GM19240 (cell line): ENCODE measurements around the gene RRM2.
A peak's percentile ranks its signal among the peaks of the same experiment; 100 is the strongest.
"Not testable (repeated sequence)": the region's sequence is repeated elsewhere in the genome, so short reads cannot be mapped to it uniquely, and the experiment has no call there.

Experiments
- DNase-seq: peaks from one replicate; pipeline ENCODE4 v3.0.0; 2011; ENCODE audit warnings: low spot score; ENCODE audit not compliant: insufficient read length

RRM2 gene

GRCh38 chr2:10091182-10091888 is 31.2 kb upstream of the RRM2 start:
- no peak for DNase-seq

GRCh38 chr2:10091889-10092244 is 30.7 kb upstream of the RRM2 start:
- not testable (repeated sequence) for DNase-seq

DNA sequence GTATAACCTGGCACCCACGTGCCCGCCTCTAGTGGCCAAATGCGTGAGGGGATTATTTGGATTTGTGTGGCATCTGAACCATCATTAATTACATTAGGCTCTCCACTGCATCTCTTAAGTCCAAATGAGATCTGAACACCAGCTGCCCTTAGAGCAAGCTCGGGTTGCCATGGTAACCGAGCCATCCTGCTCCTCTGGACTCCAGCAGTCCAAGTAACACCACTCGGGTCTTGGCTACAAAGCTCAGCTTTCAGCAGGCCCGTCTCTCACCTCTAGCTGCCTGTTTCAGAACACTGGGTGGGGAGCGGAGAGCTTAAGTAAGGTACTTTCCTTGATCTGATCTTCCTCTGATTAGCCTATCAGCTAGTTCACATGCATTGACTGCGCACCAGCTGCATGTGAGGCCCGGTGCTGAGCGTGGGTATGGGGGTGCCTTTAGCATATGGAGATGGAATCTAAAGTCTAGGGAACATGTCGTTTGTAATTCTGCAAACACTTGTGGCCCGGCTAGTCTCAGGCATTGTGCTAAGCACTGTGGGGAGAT is 28.2 kb upstream of the RRM2 start:
- DNase-seq: no peak

- no peak for DNase-seq
These were observed 27.4 kb upstream of the RRM2 start for GRCh38 chr2:10095175-10095574.

GRCh38 chr2:10096641-10097040 is 25.9 kb upstream of the RRM2 start:
- no peak for DNase-seq

- peak; percentile 55 for DNase-seq
These were observed 25.0 kb upstream of the RRM2 start for GRCh38 chr2:10097352-10098148.

GRCh38 chr2:10101491-10101890 is 21.0 kb upstream of the RRM2 start:
- no peak for DNase-seq

DNA sequence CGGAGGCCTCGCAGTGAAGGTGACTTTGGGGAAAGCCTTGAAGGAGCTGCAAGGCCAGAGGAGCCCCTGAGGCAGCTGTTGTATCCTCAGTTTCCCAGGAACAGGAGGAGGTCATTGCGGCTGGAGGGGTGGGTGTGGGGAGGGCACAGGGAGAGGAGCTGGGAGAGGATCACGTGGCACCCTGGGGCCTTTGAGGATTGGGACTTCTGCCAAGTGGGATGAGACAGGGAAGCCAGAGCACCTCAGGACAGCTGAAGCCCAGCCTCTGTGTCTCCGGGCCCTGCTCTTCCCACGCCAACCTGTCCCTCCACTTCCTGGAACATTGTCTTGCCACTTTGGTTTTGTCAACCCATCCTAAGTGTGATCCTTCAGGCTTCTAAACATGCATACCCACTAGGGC is 19.4 kb upstream of the RRM2 start:
- no peak for DNase-seq

DNA sequence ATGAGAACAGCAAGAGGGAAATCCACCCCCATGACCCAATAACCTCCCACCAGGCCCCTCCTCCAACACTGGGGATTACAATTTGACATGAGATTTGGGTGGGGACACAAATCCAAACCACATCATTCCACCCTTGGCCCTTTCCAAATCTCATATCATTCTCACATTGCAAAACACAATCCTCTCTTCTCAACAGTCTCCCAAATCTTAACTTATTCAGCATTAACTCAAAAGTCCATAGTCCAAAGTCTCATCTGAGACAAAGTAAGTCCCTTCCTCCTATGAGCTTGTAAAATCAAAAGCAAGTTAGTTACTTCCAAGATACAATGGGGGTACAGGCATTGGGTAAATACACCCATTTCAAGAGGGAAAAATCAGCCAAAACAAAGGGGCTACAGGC is 17.6 kb upstream of the RRM2 start:
- not testable (repeated sequence) for DNase-seq

DNA sequence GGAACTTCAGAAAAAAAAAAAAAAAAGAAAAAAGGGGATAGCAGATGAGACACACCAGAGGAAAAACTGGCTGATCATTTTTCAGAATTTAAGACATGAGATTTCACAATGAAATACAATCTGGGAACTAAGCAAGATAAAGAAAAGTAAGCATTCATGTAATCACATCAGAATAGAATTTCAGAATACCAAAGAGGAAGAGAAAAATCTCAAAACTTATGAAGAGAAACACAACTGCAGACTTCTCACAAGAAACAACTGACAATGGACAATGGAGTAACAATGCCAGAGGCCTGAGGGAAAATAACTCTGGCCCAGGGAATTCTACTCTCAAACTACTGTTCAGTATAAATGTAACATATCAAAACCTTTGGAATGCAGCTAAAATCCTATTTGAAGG is 13.2 kb upstream of the RRM2 start:
- DNase-seq: no peak

DNA sequence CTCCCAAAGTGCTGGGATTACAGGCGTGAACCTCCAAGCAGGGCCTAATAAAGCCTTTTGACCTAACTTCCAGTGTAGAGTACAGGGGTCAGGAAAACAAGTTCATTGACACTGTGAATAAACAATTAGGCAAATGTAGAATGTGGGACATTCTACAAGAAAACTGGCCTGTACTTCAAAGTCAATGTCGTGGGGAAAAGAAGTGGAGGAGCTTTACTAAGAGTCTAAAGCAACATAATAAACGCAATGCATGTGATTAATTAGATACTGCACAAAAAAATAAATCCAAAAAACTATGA is 3.6 kb upstream of the RRM2 start:
- DNase-seq: no peak

DNA sequence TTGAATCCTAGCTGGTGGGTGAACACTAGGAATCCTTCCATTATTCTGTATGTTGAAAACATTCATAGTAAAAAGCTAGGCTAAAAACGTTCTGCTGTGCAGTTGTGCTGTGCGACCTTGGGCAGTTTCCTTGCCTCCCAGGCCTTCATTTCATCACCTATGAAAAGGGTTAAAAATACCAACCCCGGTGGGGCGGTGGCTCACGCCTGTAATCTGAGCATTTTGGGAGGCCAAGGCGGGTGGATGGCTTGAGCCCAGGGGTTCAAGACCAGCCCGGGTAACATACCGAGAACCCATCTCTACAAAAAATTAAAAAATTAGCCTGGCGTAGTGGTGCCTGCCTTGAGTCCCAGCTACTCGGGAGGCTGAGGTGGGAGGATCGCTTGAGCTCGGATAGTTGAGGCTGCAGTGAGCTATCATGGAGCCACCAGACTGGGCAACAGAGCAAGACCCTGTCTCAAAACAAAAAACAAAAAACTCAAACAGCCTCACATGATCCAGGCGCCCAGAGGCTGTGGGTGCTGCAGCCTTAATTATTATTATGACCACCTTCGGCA is 2.9 kb upstream of the RRM2 start:
- DNase-seq: no peak

DNA sequence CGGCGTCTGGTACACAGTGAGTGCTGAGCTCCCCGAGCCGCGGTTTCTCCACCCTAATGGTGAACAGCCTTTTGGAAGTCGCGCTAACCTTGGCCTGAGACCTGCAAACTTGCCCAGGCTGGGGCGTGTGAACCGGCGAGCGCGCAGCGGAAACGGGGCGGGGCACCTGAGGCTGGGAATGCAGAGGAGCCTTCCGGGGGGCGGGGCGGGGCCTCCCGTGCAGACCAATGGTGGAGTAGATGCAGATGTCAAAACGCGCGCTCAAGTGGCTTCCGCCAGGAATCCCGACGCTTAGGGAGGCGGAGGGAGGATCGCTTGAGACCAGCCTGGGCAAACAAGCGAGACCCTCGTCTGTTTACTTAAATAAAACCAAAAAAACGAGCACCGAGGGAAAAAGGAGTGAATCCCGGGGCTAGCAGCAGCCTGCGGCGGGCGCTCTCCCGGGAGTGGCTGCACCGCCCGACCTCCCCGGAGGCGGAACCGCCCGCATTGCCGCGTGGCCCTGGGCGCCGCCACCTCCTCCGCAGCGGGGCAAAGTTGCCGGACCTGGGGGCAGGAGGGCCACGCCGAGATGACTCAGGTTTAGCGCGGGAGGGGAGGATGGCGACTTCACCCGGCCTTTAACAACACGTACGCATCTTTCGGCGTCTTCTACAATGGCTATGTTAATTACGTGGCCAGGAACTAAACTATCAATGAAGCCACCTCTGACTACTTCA is 2.2 kb upstream of the RRM2 start:
- peak; percentile 91 for DNase-seq

DNA sequence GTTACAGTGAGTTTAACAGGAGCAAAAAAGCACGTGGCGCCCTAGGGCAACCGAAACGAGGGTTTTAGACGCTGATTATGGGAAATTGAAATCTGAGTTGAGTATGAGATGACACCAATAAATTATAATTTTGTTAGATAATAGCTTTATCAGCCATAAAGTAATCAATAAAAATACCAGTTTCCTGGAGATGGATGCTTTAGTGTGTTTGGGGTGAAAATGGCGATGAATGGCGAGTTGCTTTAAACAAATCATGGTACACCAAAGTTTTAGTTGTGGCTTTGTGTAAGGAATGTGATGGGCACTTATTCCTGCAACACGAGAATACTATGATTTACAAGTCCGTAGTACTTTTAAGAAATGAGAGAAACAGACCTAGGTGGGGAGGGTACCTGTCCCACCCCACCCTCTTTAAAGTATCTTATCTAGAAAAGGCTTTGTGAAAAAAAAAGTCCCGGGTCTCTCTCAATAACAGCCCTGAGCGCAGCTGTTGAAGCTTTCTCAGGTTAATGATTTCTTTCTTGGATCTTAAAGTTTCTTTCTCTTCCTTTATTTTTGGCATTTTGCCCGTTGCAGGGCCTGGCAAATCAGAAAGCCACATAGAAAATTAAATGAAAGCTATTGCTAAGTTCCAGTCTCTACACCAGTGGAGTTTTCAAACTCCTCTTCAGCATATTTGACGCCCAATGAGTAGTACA is 1.5 kb upstream of the RRM2 start:
- DNase-seq: no peak

DNA sequence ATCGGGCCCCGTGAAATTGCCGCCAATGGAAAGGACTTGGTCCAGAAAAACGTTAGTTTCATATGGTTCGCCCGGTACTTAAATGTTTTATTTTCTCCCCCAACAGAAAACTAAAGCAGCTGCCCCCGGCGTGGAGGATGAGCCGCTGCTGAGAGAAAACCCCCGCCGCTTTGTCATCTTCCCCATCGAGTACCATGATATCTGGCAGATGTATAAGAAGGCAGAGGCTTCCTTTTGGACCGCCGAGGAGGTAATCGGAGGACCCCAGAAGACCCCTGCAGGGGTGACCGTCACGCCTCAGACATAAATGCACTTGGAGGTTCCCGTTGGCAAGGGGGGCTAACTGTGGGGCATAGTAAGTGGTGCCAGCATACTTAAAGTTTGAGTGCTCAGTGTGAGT is 742 bp downstream of the RRM2 start:
- no peak for DNase-seq

DNA sequence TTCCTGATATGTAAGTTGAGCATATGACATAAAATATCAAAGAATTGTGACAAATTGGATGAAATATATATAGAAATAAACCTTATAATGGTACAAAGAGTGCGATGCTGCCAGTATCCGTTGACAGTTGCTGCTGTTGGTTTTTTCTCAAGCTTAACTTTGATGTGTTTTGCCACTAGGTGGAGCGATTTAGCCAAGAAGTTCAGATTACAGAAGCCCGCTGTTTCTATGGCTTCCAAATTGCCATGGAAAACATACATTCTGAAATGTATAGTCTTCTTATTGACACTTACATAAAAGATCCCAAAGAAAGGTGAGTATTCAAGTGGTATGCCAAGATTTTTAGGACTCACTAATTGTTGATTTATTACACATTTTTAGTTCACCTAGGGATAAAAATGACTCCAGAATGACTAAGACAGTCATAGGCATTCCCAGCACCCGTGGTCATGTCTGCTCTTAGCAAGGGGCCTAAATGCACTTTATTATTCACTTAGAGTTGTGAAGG is 2.1 kb downstream of the RRM2 start:
- no peak for DNase-seq

DNA sequence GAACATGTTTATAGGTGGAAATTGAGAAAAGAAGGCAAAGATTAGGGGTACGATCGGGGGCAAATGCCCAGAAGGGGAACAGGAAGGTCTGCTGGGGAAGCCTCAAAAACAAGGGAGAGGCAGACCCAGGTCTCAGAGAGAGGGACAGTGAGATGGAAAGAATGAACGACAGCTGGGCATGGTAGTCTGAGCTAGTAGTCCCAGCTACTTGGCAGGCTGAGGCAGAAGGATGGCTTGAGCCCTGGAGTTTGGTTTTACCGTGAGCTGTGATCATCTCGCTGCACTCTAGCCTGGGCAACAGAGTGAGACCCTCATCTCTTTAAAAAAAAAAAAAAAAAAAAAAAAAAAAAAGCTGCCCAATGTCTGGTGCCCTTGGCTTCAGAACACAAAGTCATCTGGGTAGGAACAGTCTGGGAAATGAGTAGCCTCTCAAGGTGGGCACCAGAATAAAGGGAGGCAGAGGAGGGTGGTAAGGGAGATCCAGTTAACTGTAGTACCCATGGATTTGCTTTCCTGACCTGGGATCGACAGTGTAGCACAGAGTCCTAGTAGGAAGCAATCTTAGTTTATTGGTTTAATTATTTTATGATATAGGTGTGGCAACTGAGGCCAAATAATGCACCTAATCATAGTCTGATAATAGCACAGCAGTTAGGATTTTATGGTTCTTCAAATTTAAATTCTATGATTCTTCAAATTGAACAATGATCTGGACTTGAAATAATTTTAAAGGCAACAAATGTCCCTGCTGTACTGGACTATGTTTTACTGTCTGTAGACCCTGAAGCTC is 3.5 kb downstream of the RRM2 start:
- DNase-seq: no peak

DNA sequence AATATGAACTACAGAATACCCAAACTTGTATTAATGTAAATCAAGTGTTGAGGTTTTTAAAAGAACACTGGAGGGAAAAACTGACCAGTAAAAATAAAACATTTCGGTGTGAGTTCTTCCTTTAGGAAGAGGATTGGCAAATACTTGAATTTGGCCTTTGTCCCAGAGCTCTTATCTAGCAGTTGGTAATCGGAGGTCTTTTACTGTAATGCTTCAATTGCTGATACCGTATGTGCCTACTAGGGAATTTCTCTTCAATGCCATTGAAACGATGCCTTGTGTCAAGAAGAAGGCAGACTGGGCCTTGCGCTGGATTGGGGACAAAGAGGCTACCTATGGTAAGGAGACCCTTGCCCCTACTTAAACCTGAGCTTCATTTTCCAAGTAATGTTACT is 4.1 kb downstream of the RRM2 start:
- DNase-seq: no peak

DNA sequence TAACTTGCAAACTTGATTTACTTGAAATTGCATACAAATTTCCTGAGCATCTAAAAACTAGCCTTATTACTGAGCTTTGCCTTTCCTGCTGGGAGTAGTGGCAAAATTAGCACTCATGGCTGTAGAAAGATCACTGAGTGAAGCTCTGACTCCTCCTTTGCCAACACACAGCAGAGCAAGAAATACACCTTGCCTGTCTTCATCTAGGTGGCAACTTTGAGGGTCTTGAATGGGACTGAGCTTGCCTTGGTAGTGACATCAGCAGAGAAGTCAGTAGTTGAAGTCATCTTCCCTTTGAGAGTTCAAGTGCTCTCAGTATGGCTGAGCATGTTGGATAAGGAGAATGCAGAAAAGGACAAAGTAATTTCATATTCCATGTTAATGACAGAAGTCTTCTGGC is 5.9 kb downstream of the RRM2 start:
- no peak for DNase-seq

DNA sequence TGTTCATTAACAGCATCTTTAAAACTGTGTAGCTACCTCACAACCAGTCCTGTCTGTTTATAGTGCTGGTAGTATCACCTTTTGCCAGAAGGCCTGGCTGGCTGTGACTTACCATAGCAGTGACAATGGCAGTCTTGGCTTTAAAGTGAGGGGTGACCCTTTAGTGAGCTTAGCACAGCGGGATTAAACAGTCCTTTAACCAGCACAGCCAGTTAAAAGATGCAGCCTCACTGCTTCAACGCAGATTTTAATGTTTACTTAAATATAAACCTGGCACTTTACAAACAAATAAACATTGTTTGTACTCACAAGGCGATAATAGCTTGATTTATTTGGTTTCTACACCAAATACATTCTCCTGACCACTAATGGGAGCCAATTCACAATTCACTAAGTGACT is 7.0 kb downstream of the RRM2 start:
- DNase-seq: no peak
